Esophagus squamous epithelium (tissue), 5 donors: Measurements from ENCODE around the gene PPOX. TPM values are rescaled to one million over a fixed set of nuclear protein-coding genes. Genes with fewer than 3 reads are reported as not detected.

ENCODE experiments used
- DNase-seq: peaks from one replicate; lab custom pipeline; 2025; lab: John Stamatoyannopoulos, UW
- H3K27ac ChIP-seq, 4 donors: fragments of 200-600 bp; sonication (generic); one replicate each; pipeline ENCODE4 v1.5.1; 2016 to 2019; ENCODE audit warnings: mild to moderate bottlenecking in 1 of 4
- H3K27me3 ChIP-seq, 4 donors: fragments of 200-600 bp; sonication (generic); 1 replicate in 3 of 4; 2 replicates in 1 of 4; pipeline versions ENCODE4 v1.5.1 to v1.6.0; 2017 to 2021; ENCODE audit warnings: antibody characterized with exemption in 1 of 4
- H3K36me3 ChIP-seq, 3 donors: fragments of 200-600 bp; sonication (generic); one replicate each; pipeline ENCODE4 v1.5.1; 2016 to 2019
- H3K4me1 ChIP-seq, 3 donors: fragments of 200-600 bp; sonication (generic); one replicate each; pipeline ENCODE4 v1.5.1; 2017 to 2019
- H3K4me3 ChIP-seq, 4 donors: fragments of 200-600 bp; sonication (generic); 1 replicate in 3 of 4; 2 replicates in 1 of 4; pipeline ENCODE4 v1.5.1; 2016 to 2019; ENCODE audit warnings: mild to moderate bottlenecking in 2 of 4, moderate library complexity in 1 of 4
- H3K9me3 ChIP-seq, 3 donors: fragments of 200-600 bp; sonication (generic); one replicate each; pipeline ENCODE4 v1.5.1; 2016 to 2019
- CTCF ChIP-seq, 6 experiments: fragments of 450-650 bp in 4 of 6; fragments of 200-600 bp in 2 of 6; sonication (generic) in 2 of 6; IDR thresholded peaks; one replicate each; pipeline ENCODE4 v1.5.1; 2016 to 2019; ENCODE audit warnings: antibody characterized with exemption in 6 of 6, mild to moderate bottlenecking in 4 of 6, moderate library complexity in 4 of 6
- POLR2A ChIP-seq, 4 donors: fragments of 450-650 bp; IDR thresholded peaks; one replicate each; pipeline ENCODE4 v1.6.1; 2017; ENCODE audit warnings: antibody characterized with exemption in 4 of 4, mild to moderate bottlenecking in 4 of 4, moderate library complexity in 3 of 4
- WGBS, 2 donors: methylation state at CpG; one replicate each; pipeline ENCODE4 v1.1.5; 2018; 5-methylcytosine and 5-hydroxymethylcytosine counted together
- intact Hi-C: fragments of 100-400 bp; cut with DNase I; formaldehyde crosslinking; loops from one replicate; pipeline ENCODE4 v1.15.0; 2022
- total RNA-seq, 4 donors: library from RNA; depleted of rRNA; stranded (reverse); fragments of >200 nt; gene quantifications; one replicate each; pipeline ENCODE4 v1.1.0, GENCODE V29; 2016
- donor health status: DM: yes; HTN: yes; CAD: no.

The PPOX gene
- total RNA-seq, 4 donors from 2014 or later = 5.8 to 28.8 (median 11.7) TPM

GRCh38 chr1:161196521-161197451, 30.6 kb downstream of the PPOX start:
- Histone ChIP-seq H3K4me1 (peaks cover 41 to 99% (median 84%) of the 10 kb centered on the region in 3 donors), H3K36me3 (peaks cover 0 to 15% (median 0%) of the 10 kb centered on the region in 3 donors), H3K27ac (peak overlapping the region; percentile 90 to 99 (median 97)), H3K4me3 (peak overlapping the region in 3 of 4 donors; percentile 38 to 65 (median 39)), H3K27me3 (no peaks in the 10 kb centered on the region), H3K9me3 (no peaks in the 10 kb centered on the region)
- no peak for DNase-seq
- 42 to 53% methylated on average over 9 to 15 of the region's 27 CpGs for WGBS, 2 donors
- TF ChIP-seq POLR2A (IDR thresholded peaks at IDR 0.05) = peak in 1 of 4 donors; percentile 17
- TF ChIP-seq CTCF (IDR thresholded peaks at IDR 0.05) = no peak
- intact Hi-C loops = no loop called here

- Histone ChIP-seq H3K27me3 (no peaks in the 10 kb centered on the region), H3K4me3 (peak overlapping the region; percentile 14 to 65 (median 38)), H3K36me3 (peaks cover 0 to 11% (median 0%) of the 10 kb centered on the region in 3 donors), H3K27ac (peak overlapping the region; percentile 90 to 99 (median 97)), H3K9me3 (no peaks in the 10 kb centered on the region), H3K4me1 (peaks cover 41 to 93% (median 82%) of the 10 kb centered on the region in 3 donors)
- 52 to 59% methylated on average over 8 to 11 of the region's 11 CpGs for WGBS, 2 donors
- DNase-seq = no peak
- no peak for TF ChIP-seq POLR2A (IDR thresholded peaks at IDR 0.05)
- TF ChIP-seq CTCF (IDR thresholded peaks at IDR 0.05) = no peak
- intact Hi-C loops = no loop called here
These were observed 31.5 kb downstream of the PPOX start for GRCh38 chr1:161197560-161198193.

- WGBS, 2 donors = 11 to 20% methylated on average over 1 to 6 of the region's 20 CpGs
- no peaks in the 10 kb centered on the region for H3K27me3 ChIP-seq
- H3K36me3 ChIP-seq = peaks cover 0 to 7% (median 0%) of the 10 kb centered on the region in 3 donors
- peak overlapping the region; percentile 14 to 65 (median 38) for H3K4me3 ChIP-seq
- peak overlapping the region; percentile 90 to 99 (median 97) for H3K27ac ChIP-seq
- peaks cover 46 to 93% (median 84%) of the 10 kb centered on the region in 3 donors for H3K4me1 ChIP-seq
- intact Hi-C loops = no loop called here
- no peak for DNase-seq
- no peaks in the 10 kb centered on the region for H3K9me3 ChIP-seq
- TF ChIP-seq CTCF (IDR thresholded peaks at IDR 0.05) = no peak
- no peak for TF ChIP-seq POLR2A (IDR thresholded peaks at IDR 0.05)
These were observed 32.1 kb downstream of the PPOX start for GRCh38 chr1:161198194-161198896.

- TF ChIP-seq CTCF (IDR thresholded peaks at IDR 0.05) = no peak
- TF ChIP-seq POLR2A (IDR thresholded peaks at IDR 0.05) = peak in 2 of 4 donors; percentile 46 to 71
- H3K4me3 ChIP-seq = peak within 1 kb of the TSS; percentile 14 to 65 (median 38)
- no peaks in the 10 kb centered on the region for H3K27me3 ChIP-seq
- H3K36me3 ChIP-seq = peaks cover 0 to 7% (median 0%) of the 10 kb centered on the region in 3 donors
- intact Hi-C loops = no loop called here
- no peak for DNase-seq
- H3K4me1 ChIP-seq = peaks cover 43 to 93% (median 84%) of the 10 kb centered on the region in 3 donors
- H3K27ac ChIP-seq = peak within 1 kb of the TSS; percentile 90 to 99 (median 97)
- WGBS, 2 donors = 17 to 30% methylated on average over 9 to 11 of the region's 11 CpGs
- no peaks in the 10 kb centered on the region for H3K9me3 ChIP-seq
These were observed 32.7 kb downstream of the PPOX start, which contains the start of gene ADAMTS4 for GRCh38 chr1:161198897-161199431. Gene ADAMTS4, minus strand, starts transcription at chr1:161199054. Its CDS starts 427 bp downstream, at chr1:161198627.
